Gastroesophageal sphincter (tissue), 4 donors: ENCODE data around the gene PDE11A. TPM values are rescaled to one million over a fixed set of nuclear protein-coding genes. Genes with fewer than 3 reads are reported as not detected.

Source experiments
- ATAC-seq: fragments of 150-250 bp; one replicate; pipeline ENCODE4 v1.9.1; 2016; ENCODE audit warnings: mild to moderate bottlenecking, moderate library complexity
- H3K27ac ChIP-seq, 4 donors: fragments of 200-600 bp; sonication (generic) in 3 of 4; 1 replicate in 3 of 4; 2 replicates in 1 of 4; pipeline ENCODE4 v1.5.1; 2016 to 2019
- H3K27me3 ChIP-seq: fragments of 200-600 bp; sonication (generic); one replicate; pipeline ENCODE4 v1.5.1; 2019
- H3K36me3 ChIP-seq, 2 donors: fragments of 200-600 bp; sonication (generic); one replicate each; pipeline ENCODE4 v1.5.1; 2019; ENCODE audit warnings: control low read depth in 1 of 2
- H3K4me1 ChIP-seq, 3 donors: fragments of 200-600 bp; sonication (generic); 1 replicate in 2 of 3; 2 replicates in 1 of 3; pipeline ENCODE4 v1.5.1; 2016 to 2019; ENCODE audit warnings: control low read depth in 2 of 3
- H3K4me3 ChIP-seq, 2 donors: fragments of 200-600 bp; sonication (generic); one replicate each; pipeline ENCODE4 v1.5.1; 2019; ENCODE audit warnings: mild to moderate bottlenecking in 1 of 2, moderate library complexity in 1 of 2
- H3K9me3 ChIP-seq, 3 donors: fragments of 200-600 bp; sonication (generic); one replicate each; pipeline ENCODE4 v1.5.1; 2017 to 2019; ENCODE audit warnings: control low read depth in 2 of 3
- EP300 ChIP-seq: sonication (generic); formaldehyde crosslinking; IDR thresholded peaks from one replicate; pipeline ENCODE4 v1.6.1; 2017; ENCODE audit warnings: antibody characterized with exemption, mild to moderate bottlenecking
- POLR2A ChIP-seq, 2 donors: fragments of 450-650 bp; IDR thresholded peaks; one replicate each; pipeline ENCODE4 v1.6.1; 2017; ENCODE audit warnings: antibody characterized with exemption in 2 of 2, mild to moderate bottlenecking in 2 of 2, moderate library complexity in 1 of 2
- POLR2AphosphoS5 ChIP-seq: sonication (generic); formaldehyde crosslinking; IDR thresholded peaks from one replicate; pipeline ENCODE4 v1.6.1; 2017; ENCODE audit warnings: antibody characterized with exemption
- WGBS, 2 donors: methylation state at CpG; one replicate each; pipeline ENCODE4 v1.1.5; 2018; ENCODE audit warnings: low coverage in 1 of 2; 5-methylcytosine and 5-hydroxymethylcytosine counted together
- total RNA-seq, 4 donors: library from RNA; depleted of rRNA; stranded (reverse); fragments of >200 nt; gene quantifications; one replicate each; pipeline ENCODE4 v1.1.0, GENCODE V29; 2016
- TF ChIP-seq, protein P1 (sequence below), 4 experiments: fragments of 200-600 bp in 2 of 4; fragments of 450-650 bp in 2 of 4; sonication (generic) in 1 of 4; IDR thresholded peaks; one replicate each; pipeline ENCODE4 v1.5.1; 2017 to 2019; ENCODE audit warnings: antibody characterized with exemption in 4 of 4, mild to moderate bottlenecking in 2 of 4, moderate library complexity in 2 of 4

The PDE11A gene
- total RNA-seq, 4 donors from 2014 or later = 0.13 to 1.9 (median 0.16) TPM; not detected in 1

DNA sequence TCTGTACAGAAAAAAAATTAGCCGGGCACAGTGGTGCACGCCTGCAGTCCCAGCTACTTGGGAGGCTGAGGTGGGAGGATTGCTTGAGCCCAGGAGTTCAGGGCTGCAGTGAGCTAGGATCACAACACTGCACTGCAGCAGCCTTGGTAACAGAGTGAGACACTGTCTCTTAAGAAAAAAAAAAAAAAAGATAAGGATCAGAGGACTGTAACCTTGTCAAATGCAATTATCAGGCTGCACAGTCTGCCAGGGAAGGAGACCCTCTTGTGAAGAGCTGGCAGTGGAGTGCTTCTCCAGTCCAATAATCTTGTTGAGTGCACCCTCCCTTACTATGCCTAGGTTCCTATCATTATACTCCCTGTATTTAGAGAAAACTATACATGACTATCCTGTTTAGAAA is 330.7 kb downstream of the PDE11A start:
- TF ChIP-seq POLR2A (IDR thresholded peaks at IDR 0.05) (no peak), EP300 (no peak), POLR2AphosphoS5 (no peak)
- TF ChIP-seq, protein P1, sequence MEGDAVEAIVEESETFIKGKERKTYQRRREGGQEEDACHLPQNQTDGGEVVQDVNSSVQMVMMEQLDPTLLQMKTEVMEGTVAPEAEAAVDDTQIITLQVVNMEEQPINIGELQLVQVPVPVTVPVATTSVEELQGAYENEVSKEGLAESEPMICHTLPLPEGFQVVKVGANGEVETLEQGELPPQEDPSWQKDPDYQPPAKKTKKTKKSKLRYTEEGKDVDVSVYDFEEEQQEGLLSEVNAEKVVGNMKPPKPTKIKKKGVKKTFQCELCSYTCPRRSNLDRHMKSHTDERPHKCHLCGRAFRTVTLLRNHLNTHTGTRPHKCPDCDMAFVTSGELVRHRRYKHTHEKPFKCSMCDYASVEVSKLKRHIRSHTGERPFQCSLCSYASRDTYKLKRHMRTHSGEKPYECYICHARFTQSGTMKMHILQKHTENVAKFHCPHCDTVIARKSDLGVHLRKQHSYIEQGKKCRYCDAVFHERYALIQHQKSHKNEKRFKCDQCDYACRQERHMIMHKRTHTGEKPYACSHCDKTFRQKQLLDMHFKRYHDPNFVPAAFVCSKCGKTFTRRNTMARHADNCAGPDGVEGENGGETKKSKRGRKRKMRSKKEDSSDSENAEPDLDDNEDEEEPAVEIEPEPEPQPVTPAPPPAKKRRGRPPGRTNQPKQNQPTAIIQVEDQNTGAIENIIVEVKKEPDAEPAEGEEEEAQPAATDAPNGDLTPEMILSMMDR (IDR thresholded peaks at IDR 0.05) = no peak
- no peaks in the 10 kb centered on the region for H3K4me1 ChIP-seq
- 83 to 95% methylated on average over 1 to 2 of the region's 2 CpGs for WGBS, 2 donors
- H3K27me3 ChIP-seq = no peaks in the 10 kb centered on the region
- peaks cover 0 to 5% (median 0%) of the 10 kb centered on the region in 3 donors for H3K9me3 ChIP-seq
- H3K4me3 ChIP-seq = no peak overlapping the region
- no peaks in the 10 kb centered on the region for H3K36me3 ChIP-seq
- no peak overlapping the region for H3K27ac ChIP-seq
- no peak for ATAC-seq

DNA sequence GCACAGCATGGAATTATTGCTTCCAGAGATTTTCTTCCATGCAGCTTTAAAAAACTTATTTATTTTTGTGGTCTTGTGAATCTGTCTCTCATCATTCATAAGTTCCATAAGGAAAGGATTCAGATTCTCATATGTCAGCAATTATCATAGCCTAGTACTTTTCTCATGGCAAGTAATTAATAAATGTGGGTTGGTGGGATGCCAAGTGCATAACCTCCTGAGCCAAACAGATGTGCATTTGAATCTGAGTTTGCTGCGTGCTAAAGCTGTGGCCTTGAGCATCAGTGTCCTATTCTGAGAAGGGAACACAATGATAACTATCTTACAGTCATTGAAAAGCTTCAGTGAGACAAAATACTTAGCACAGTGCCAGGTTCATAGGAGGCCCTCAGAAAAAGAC is 331.9 kb downstream of the PDE11A start:
- no peak overlapping the region for H3K4me3 ChIP-seq
- 30 to 50% methylated on average over 1 of the region's 1 CpG for WGBS, 2 donors
- H3K27me3 ChIP-seq = no peaks in the 10 kb centered on the region
- no peak overlapping the region for H3K27ac ChIP-seq
- no peaks in the 10 kb centered on the region for H3K4me1 ChIP-seq
- TF ChIP-seq POLR2A (IDR thresholded peaks at IDR 0.05) (no peak), POLR2AphosphoS5 (no peak), EP300 (no peak)
- TF ChIP-seq, protein P1 (IDR thresholded peaks at IDR 0.05) = no peak
- no peaks in the 10 kb centered on the region for H3K36me3 ChIP-seq
- no peak for ATAC-seq
- peaks cover 0 to 4% (median 0%) of the 10 kb centered on the region in 3 donors for H3K9me3 ChIP-seq

DNA sequence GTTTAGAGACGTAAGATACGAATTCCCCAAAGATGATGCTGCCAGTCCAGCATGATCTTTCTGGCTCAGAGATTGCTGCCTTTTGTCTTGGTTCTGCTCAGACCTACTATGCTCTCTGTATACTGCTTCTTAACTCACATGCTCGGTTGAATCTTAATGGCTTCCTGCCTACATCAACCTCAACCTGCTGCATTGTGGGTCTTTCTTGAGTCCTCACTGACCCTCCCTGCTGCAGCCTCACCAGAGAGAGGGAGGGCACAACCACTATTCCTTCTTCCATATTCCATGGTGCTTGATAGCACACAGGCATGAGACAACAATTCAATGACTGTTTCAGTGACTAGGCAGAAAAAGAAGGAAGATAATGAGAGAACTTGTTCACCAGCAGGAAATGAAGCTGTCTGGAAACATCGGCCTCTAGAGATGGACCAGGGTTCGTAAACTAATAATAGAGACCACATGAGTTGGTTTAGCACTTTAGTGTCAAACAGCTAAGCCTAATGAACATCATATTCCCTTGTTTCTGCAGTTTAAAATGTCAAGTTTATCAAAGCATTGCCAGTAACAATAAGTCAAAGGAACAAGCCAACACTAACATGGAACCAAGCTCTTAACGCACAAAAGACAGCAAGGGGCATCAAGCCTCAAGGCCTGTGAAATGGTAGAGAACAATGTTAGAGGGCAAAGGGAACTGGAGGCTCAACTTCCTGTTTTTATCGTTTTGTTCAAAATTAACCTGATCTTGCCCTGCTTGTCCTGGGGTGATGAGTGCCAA is 333.9 kb downstream of the PDE11A start:
- WGBS, 2 donors = 50 to 60% methylated on average over 4 to 7 of the region's 7 CpGs
- Histone ChIP-seq H3K9me3 (no peaks in the 10 kb centered on the region), H3K36me3 (no peaks in the 10 kb centered on the region), H3K27me3 (no peaks in the 10 kb centered on the region), H3K27ac (no peak overlapping the region), H3K4me3 (no peak overlapping the region), H3K4me1 (no peaks in the 10 kb centered on the region)
- ATAC-seq = no peak
- TF ChIP-seq EP300 (no peak), POLR2AphosphoS5 (no peak), POLR2A (IDR thresholded peaks at IDR 0.05) (no peak)
- TF ChIP-seq, protein P1 (IDR thresholded peaks at IDR 0.05) = no peak

DNA sequence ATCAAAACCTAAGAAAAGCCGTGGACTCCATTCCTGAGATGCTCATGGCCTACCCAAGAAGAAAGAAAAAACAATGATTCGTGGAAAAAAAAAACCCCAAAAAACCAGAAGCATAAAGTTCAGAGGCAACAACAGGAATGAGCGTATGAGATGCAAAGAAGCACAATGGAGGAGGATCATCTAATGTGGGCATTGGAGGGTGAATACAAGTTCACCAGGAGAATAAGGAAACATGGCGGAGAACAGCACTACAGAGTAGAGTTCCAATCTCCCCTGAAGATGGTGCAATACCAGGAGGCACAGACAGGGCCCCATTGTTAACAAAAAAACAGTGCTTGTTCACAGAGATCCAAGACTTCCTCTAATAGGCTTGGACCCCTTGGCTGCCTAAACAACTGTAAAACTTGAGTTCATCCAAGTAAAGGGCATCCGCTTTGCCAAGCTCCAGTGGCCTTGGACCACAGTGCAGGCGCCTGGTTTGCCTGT is 337.2 kb downstream of the PDE11A start:
- no peak for ATAC-seq
- Histone ChIP-seq H3K9me3 (no peaks in the 10 kb centered on the region), H3K27me3 (no peaks in the 10 kb centered on the region), H3K4me1 (no peaks in the 10 kb centered on the region), H3K4me3 (no peak overlapping the region), H3K27ac (no peak overlapping the region), H3K36me3 (no peaks in the 10 kb centered on the region)
- TF ChIP-seq POLR2AphosphoS5 = no peak
- TF ChIP-seq, protein P1 (IDR thresholded peaks at IDR 0.05) = no peak
- no peak for TF ChIP-seq POLR2A (IDR thresholded peaks at IDR 0.05)
- no peak for TF ChIP-seq EP300
- WGBS, 2 donors = 87 to 94% methylated on average over 3 to 6 of the region's 6 CpGs

DNA sequence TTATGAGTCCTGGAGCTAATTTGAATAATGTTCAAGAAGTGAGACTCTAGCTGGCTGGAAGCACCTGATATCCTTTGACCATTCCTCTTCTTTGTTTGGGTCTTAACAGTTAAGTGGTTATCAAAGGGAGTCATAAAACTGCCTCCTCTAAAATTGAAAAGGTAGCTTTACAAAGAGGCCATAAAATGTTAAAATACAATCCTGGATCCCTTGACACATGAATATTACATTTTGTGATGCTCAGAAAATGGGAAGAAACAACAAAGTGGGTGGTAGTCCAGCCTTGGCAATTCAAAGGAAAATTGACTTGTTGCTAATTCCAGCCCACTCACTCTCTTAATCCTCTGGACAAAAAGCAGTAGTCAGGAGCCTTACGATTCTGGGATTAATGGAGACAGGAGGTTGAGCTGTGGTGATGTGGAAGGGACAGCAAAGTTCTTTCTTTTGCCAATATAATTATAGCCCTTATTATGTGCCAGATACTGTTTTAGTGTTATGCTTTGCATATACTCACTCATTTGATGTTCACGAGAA is 339.2 kb downstream of the PDE11A start:
- WGBS, 2 donors = 43 to 64% methylated on average over 2 of the region's 2 CpGs
- Histone ChIP-seq H3K4me1 (no peaks in the 10 kb centered on the region), H3K36me3 (no peaks in the 10 kb centered on the region), H3K27ac (no peak overlapping the region), H3K4me3 (no peak overlapping the region), H3K9me3 (no peaks in the 10 kb centered on the region), H3K27me3 (no peaks in the 10 kb centered on the region)
- ATAC-seq = no peak
- TF ChIP-seq, protein P1 (IDR thresholded peaks at IDR 0.05) = no peak
- TF ChIP-seq EP300 = no peak
- no peak for TF ChIP-seq POLR2A (IDR thresholded peaks at IDR 0.05)
- TF ChIP-seq POLR2AphosphoS5 = no peak
